ENCODE data around the gene NATD1. TPM values are rescaled to one million over a fixed set of nuclear protein-coding genes. Genes with fewer than 3 reads are reported as not detected.

The NATD1 gene
- total and polyA plus RNA-seq, 9 of the 15 experiments (the other 6 are each of a cell fraction or from before 2014, with no cell fraction given), result 0.24 to 5.4 (median 1.6) TPM

DNA sequence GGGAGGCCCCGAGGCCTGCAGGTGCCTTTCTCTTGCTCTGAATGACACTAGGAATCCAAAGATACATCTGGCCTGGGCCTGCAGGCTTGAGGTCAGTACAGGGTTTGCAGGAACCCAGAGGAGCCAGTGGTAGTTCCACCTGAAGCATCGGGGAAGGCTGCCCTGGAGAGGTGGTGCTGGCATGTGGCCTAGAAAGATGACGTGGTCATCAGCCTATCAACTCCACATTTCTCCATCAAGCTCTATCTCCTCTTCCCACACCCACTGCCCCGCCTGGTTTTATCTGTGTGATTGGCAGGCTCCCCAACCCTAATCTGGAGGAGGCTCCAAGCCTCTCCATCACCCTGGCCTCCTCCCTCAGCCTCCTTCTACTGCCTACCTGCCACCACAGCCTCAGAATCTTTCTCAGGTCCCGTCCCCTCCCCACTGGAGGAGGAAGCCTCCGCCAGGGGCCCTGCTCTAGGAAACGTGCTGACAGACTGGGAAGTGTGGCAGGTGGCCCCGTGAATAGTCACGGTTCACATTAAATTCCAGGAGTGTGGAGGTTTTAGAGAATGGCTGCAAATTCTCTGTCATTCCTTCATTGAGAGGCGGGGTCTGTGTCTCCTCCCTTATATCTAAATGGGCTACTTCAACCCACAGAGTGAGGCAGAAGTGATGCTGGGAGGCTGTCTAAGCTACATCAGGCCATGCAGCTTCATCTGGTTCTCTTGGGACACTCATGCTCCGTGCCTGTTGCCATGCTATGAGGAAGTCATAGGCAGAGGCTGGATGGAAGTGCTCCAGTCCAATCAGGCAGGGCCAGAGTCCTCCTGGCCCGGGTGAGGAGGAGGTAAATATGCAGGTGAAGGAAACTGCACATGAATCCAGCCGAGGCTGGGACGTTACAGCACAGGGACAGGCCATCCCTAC is 19.9 kb upstream of the NATD1 start (continued):
- TF ChIP-seq, protein P1, sequence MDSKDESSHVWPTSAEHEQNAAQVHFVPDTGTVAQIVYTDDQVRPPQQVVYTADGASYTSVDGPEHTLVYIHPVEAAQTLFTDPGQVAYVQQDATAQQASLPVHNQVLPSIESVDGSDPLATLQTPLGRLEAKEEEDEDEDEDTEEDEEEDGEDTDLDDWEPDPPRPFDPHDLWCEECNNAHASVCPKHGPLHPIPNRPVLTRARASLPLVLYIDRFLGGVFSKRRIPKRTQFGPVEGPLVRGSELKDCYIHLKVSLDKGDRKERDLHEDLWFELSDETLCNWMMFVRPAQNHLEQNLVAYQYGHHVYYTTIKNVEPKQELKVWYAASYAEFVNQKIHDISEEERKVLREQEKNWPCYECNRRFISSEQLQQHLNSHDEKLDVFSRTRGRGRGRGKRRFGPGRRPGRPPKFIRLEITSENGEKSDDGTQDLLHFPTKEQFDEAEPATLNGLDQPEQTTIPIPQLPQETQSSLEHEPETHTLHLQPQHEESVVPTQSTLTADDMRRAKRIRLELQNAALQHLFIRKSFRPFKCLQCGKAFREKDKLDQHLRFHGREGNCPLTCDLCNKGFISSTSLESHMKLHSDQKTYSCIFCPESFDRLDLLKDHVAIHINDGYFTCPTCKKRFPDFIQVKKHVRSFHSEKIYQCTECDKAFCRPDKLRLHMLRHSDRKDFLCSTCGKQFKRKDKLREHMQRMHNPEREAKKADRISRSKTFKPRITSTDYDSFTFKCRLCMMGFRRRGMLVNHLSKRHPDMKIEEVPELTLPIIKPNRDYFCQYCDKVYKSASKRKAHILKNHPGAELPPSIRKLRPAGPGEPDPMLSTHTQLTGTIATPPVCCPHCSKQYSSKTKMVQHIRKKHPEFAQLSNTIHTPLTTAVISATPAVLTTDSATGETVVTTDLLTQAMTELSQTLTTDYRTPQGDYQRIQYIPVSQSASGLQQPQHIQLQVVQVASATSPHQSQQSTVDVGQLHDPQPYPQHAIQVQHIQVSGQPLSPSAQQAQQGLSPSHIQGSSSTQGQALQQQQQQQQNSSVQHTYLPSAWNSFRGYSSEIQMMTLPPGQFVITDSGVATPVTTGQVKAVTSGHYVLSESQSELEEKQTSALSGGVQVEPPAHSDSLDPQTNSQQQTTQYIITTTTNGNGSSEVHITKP (IDR thresholded peaks at IDR 0.05; ENCODE audit: partially characterized antibody), result peak; percentile 14
- TF ChIP-seq DPF2 (IDR thresholded peaks at IDR 0.05) (peak; percentile 89), SMARCE1 (IDR thresholded peaks at IDR 0.05) (peak; percentile 73), ZEB2 (IDR thresholded peaks at IDR 0.05) (peak; percentile 23; the same call in 1 of the 2 replicates), KDM4B (IDR thresholded peaks at IDR 0.05; ENCODE audit: borderline replicate concordance in 2 of 2, low read depth in 1 of 2) (no peak), NCOR1 (IDR thresholded peaks at IDR 0.05) (peak; percentile 84), PRMT5 (CRISPR knock-in tag; IDR thresholded peaks at IDR 0.05) (no peak), ADNP (tag; IDR thresholded peaks at IDR 0.05) (peak; percentile 50; the same call in 1 of the 2 replicates), ILF3 (IDR thresholded peaks at IDR 0.05; ENCODE audit: borderline replicate concordance) (no peak), HIVEP1 (CRISPR knock-in tag; IDR thresholded peaks at IDR 0.05) (no peak), ARID1B (IDR thresholded peaks at IDR 0.05) (peak; percentile 95), TAF9B (IDR thresholded peaks at IDR 0.05; ENCODE audit: partially characterized antibody) (no peak), SMARCA5 (IDR thresholded peaks at IDR 0.05) (peak; percentile 31; the same call in 1 of the 2 replicates), MTA1 (IDR thresholded peaks at IDR 0.05; ENCODE audit: borderline replicate concordance) (0 out of 2 replicates have a peak, but pooled peaks have one; percentile 29), EGR1 (conservative IDR thresholded peaks at IDR 0.05) (0 out of 2 replicates have a peak, but pooled peaks have one; percentile 34)
- TF ChIP-seq, protein P2, sequence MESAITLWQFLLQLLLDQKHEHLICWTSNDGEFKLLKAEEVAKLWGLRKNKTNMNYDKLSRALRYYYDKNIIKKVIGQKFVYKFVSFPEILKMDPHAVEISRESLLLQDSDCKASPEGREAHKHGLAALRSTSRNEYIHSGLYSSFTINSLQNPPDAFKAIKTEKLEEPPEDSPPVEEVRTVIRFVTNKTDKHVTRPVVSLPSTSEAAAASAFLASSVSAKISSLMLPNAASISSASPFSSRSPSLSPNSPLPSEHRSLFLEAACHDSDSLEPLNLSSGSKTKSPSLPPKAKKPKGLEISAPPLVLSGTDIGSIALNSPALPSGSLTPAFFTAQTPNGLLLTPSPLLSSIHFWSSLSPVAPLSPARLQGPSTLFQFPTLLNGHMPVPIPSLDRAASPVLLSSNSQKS (CRISPR knock-in tag; IDR thresholded peaks at IDR 0.05), result no peak
- TF ChIP-seq, protein P3, sequence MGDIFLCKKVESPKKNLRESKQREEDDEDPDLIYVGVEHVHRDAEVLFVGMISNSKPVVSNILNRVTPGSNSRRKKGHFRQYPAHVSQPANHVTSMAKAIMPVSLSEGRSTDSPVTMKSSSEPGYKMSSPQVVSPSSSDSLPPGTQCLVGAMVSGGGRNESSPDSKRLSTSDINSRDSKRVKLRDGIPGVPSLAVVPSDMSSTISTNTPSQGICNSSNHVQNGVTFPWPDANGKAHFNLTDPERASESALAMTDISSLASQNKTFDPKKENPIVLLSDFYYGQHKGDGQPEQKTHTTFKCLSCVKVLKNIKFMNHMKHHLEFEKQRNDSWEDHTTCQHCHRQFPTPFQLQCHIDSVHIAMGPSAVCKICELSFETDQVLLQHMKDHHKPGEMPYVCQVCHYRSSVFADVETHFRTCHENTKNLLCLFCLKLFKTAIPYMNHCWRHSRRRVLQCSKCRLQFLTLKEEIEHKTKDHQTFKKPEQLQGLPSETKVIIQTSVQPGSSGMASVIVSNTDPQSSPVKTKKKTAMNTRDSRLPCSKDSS (IDR thresholded peaks at IDR 0.05; ENCODE audit: low read depth, partially characterized antibody), result no peak
- TF ChIP-seq, protein P4, sequence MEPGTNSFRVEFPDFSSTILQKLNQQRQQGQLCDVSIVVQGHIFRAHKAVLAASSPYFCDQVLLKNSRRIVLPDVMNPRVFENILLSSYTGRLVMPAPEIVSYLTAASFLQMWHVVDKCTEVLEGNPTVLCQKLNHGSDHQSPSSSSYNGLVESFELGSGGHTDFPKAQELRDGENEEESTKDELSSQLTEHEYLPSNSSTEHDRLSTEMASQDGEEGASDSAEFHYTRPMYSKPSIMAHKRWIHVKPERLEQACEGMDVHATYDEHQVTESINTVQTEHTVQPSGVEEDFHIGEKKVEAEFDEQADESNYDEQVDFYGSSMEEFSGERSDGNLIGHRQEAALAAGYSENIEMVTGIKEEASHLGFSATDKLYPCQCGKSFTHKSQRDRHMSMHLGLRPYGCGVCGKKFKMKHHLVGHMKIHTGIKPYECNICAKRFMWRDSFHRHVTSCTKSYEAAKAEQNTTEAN (CRISPR knock-in tag; IDR thresholded peaks at IDR 0.05), result no peak
- TF ChIP-seq, protein P5, sequence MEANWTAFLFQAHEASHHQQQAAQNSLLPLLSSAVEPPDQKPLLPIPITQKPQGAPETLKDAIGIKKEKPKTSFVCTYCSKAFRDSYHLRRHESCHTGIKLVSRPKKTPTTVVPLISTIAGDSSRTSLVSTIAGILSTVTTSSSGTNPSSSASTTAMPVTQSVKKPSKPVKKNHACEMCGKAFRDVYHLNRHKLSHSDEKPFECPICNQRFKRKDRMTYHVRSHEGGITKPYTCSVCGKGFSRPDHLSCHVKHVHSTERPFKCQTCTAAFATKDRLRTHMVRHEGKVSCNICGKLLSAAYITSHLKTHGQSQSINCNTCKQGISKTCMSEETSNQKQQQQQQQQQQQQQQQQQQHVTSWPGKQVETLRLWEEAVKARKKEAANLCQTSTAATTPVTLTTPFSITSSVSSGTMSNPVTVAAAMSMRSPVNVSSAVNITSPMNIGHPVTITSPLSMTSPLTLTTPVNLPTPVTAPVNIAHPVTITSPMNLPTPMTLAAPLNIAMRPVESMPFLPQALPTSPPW (CRISPR knock-in tag; IDR thresholded peaks at IDR 0.05), result peak; percentile 68

Measured in K562 (cell line).